Duodenal mucosa (tissue), 2 donors: ENCODE results near the gene SPG7.
"Not testable (repeated sequence)": the region's sequence is repeated elsewhere in the genome, so short reads cannot be mapped to it uniquely, and the experiment has no call there.

Experiments used
- H3K27ac ChIP-seq: one replicate; pipeline ENCODE4 v1.7.0; 2013; ENCODE audit warnings: low read depth, low read length
- H3K27me3 ChIP-seq, 2 donors: one replicate each; pipeline ENCODE4 v1.7.0; 2013; ENCODE audit warnings: low read length in 2 of 2, control low read depth in 1 of 2; ENCODE audit not compliant: insufficient read depth in 2 of 2, control insufficient read depth in 1 of 2
- H3K36me3 ChIP-seq, 2 donors: one replicate each; pipeline ENCODE4 v1.7.0; 2013; ENCODE audit warnings: low read length in 2 of 2, control low read depth in 1 of 2; ENCODE audit not compliant: insufficient read depth in 2 of 2, control insufficient read depth in 1 of 2
- H3K4me1 ChIP-seq, 2 donors: one replicate each; pipeline ENCODE4 v1.7.0; 2013; ENCODE audit warnings: low read length in 2 of 2, control low read depth in 1 of 2; ENCODE audit not compliant: insufficient read depth in 2 of 2, control insufficient read depth in 1 of 2
- H3K4me3 ChIP-seq, 2 donors: one replicate each; pipeline ENCODE4 v1.7.0; 2013; ENCODE audit warnings: low read length in 2 of 2, low read depth in 1 of 2
- H3K9ac ChIP-seq, 2 donors: one replicate each; pipeline ENCODE4 v1.7.0; 2013; ENCODE audit warnings: low read length in 2 of 2, low read depth in 1 of 2
- H3K9me3 ChIP-seq, 2 donors: one replicate each; pipeline ENCODE4 v1.7.0; 2013; ENCODE audit warnings: low read length in 2 of 2, control low read depth in 1 of 2; ENCODE audit not compliant: control insufficient read depth in 1 of 2

Gene SPG7

DNA sequence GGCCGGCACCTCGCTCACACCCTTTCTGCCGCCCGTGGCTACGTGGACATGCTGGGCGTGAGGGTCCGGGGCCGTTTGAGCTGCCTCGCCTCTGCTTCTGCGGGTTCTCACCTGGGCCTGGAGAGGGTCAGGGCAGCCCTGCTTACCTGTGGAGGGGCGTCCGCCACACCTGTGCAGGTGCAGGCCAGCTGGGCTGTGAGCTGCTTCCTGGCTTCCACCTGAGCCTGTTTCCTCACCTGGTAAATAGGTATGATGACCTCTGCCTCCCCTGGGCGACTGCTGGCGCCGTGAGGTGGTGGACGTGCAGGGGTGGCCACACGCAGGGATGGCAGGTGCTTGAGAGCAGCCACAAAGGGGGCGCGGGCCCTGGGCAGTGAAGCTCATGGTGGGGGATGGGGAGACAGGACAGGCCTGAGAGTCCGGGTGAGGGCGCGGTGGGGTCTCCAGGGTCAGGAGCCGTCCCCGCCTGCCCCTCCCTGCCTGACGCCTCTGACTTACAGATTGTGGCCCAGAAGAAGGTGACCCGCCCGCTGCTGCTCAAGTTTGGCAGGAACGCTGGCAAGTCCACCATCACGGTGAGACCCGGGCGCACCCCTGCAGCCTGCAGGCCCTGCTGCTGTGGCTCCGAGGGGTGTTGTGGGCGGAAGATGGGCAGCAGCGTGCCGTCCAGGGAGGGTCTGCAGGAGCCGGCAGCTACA is 75.1 kb downstream of the SPG7 start:
- no peaks in the 10 kb centered on the region for H3K9me3 ChIP-seq
- H3K4me3 ChIP-seq = no peak overlapping the region
- H3K27ac ChIP-seq = no peak overlapping the region
- no peak overlapping the region for H3K9ac ChIP-seq
- peaks cover 11 to 14% of the 10 kb centered on the region in 2 donors for H3K4me1 ChIP-seq
- H3K36me3 ChIP-seq = no peaks in the 10 kb centered on the region
- no peaks in the 10 kb centered on the region for H3K27me3 ChIP-seq

DNA sequence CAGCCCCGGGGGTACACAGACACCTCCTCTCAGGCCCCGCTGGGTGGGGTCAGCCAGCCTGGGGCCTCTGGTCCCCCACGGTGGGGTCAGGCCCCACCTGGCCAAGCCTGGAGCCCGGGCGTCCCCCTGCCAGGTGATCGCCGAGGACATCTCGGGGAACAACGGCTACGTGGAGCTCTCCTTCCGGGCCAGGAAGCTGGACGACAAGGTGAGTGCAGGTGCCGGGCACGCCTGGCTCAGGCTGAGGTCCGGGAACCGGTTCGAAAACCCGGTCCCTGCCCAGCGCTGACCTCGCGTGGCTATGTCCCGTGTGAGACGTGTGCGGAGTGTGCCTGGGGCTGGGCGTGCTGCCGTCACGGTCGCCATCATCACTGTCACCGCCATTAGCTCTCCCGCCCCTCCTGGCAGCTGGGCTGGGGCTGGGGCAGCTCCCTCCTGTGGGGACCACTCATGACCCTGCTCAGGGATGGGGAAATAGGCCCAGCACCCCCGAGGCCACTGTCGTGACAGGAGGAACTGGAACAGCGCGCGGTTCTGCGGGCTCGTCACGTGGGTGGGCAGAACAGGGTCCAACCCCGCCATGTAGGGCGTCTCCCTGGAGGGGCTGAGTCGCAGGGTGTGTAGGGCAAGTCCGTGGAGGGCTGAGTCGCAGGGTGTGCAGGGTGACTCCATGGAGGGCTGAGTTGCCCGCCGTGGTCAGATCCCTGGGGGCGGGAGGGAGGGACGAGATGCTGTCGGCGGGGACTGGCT is 75.9 kb downstream of the SPG7 start:
- H3K27ac ChIP-seq = no peak overlapping the region
- peaks cover 11 to 14% of the 10 kb centered on the region in 2 donors for H3K4me1 ChIP-seq

DNA sequence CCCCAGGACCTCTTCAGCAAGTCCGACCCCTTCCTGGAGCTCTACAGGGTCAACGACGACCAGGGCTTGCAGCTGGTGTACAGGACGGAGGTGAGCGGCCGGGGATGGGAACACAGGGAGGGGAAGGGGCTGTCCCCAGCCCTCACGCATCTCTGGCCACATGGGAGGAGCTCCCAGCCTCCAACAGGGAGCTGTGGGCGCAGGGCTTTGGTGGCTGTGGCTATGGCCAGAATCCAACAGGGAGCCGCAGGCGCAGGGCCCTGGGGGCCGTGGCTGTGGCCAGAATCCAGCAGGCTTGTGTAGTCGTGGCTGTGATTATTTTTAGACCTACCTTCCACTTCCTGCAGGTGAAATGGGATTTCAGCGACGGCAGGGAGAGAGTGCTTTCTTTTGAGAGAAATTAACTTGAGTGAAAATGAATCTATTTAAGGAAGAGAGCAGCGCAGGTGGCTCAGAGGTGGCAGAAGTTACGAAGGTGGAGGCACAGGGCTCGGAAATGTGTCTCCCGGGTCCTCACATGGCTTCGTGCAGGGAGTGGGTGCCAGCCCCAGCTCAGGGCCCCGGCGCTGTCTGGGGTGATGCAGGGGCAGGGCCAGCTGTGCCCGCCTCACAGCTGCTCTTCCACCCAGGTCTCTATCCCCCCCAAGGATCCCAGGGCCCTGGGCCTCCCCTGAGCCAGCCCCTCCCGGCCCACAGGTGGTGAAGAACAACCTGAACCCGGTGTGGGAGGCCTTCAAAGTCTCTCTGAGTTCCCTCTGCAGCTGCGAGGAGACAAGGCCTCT is 76.8 kb downstream of the SPG7 start:
- Histone ChIP-seq H3K4me1 (peaks cover 11 to 14% of the 10 kb centered on the region in 2 donors), H3K4me3 (no peak overlapping the region), H3K27me3 (no peaks in the 10 kb centered on the region), H3K9ac (no peak overlapping the region), H3K36me3 (no peaks in the 10 kb centered on the region), H3K9me3 (no peaks in the 10 kb centered on the region), H3K27ac (no peak overlapping the region)

More for the DNA sequence above, 75.9 kb downstream of the SPG7 start:
- Histone ChIP-seq H3K36me3 (no peaks in the 10 kb centered on the region), H3K27me3 (no peaks in the 10 kb centered on the region), H3K9ac (no peak overlapping the region), H3K4me3 (no peak overlapping the region), H3K9me3 (no peaks in the 10 kb centered on the region)

DNA sequence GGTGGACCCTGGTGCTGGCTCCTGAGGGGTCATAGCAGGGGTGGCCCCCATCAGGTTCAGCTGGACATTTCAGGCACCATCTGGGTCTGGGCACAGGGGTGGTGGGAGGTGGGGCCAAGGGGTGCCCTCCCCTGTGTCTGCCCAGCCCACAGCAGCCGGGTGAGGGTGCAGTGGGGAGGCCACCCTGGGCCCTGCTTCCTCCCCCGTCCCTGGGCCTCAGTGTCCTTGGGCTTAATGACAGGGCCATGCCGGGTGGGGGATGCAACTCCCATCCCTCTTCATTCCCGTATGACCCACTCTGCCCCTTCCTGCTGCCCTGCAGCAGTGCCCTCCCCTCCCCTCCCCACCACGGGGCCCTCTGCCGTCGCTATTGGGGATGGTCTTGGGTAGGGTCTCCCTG is 78.0 kb downstream of the SPG7 start:
- Histone ChIP-seq H3K27ac (no peak overlapping the region), H3K9ac (no peak overlapping the region), H3K4me3 (no peak overlapping the region), H3K36me3 (no peaks in the 10 kb centered on the region), H3K27me3 (no peaks in the 10 kb centered on the region), H3K9me3 (no peaks in the 10 kb centered on the region), H3K4me1 (peaks cover 11 to 14% of the 10 kb centered on the region in 2 donors)

DNA sequence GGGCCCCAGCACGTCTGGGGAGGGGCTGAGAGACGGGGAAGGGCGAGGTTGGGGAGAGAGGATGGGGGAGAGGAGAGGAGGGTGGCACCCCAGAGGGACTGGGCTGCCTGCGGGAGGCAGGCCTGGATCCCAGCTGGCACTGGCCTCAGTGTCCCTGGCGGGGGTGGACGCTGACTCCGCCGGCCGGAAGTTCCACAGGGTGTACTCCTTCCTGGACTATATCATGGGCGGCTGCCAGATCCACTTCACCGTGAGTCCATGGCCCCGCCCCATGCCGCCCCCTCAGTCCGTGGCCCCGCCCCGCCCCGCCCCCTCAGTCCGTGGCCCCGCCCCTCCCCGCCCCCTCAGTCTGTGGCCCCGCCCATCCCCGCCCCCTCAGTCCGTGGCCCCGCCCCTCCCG is 78.7 kb downstream of the SPG7 start:
- no peaks in the 10 kb centered on the region for H3K27me3 ChIP-seq
- no peaks in the 10 kb centered on the region for H3K9me3 ChIP-seq
- peaks cover 10 to 14% of the 10 kb centered on the region in 2 donors for H3K4me1 ChIP-seq
- no peak overlapping the region for H3K9ac ChIP-seq
- no peak overlapping the region for H3K4me3 ChIP-seq
- no peak overlapping the region for H3K27ac ChIP-seq
- H3K36me3 ChIP-seq = no peaks in the 10 kb centered on the region

DNA sequence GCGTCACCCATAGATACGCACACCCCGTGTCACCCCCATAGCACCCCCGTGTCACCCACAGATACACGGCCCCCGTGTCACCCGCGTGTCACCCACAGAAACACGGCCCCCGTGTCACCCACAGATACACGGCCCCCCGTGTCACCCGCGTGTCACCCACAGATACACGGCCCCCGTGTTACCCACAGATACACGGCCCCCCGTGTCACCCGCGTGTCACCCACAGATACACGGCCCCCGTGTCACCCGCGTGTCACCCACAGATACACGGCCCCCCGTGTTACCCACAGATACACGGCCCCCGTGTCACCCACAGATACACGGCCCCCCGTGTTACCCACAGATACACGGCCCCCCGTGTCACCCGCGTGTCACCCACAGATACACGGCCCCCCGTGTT is 79.5 kb downstream of the SPG7 start:
- not testable (repeated sequence) for H3K36me3 ChIP-seq, H3K27ac ChIP-seq, H3K4me1 ChIP-seq, H3K9me3 ChIP-seq, H3K27me3 ChIP-seq, H3K4me3 ChIP-seq, H3K9ac ChIP-seq

DNA sequence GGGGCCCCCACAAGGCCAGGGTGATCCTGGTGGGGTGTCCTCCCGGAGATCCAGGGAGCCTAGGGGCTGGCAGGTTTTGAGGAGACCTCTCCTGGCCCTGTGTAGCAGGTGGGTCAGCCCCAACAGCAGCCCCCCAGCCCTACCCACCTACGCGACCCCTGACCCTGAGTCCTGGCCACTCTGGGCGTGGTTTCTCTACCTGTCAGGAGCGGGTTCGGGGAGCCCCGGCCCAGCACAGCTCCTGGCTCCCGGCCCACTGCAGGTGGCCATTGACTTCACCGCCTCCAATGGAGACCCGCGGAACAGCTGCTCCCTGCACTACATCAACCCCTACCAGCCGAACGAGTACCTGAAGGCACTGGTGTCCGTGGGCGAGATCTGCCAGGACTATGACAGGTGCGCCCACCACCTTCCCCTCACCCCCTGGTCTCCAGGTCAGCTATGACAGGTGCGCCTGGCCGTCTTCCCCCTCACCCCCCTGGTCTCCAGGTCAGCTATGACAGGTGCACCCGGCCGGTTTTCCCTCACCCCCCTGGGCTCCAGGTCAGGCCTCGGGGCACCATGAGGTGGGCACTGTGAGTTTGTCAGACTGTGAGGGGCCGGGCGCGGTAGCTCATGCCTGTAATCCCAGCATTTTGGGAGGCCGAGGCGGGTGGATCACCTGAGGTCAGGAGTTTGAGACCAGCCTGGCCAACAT is 80.4 kb downstream of the SPG7 start:
- Histone ChIP-seq H3K4me1 (no peaks in the 10 kb centered on the region), H3K4me3 (no peak overlapping the region), H3K27ac (no peak overlapping the region), H3K36me3 (no peaks in the 10 kb centered on the region), H3K27me3 (no peaks in the 10 kb centered on the region), H3K9ac (no peak overlapping the region), H3K9me3 (no peaks in the 10 kb centered on the region)

DNA sequence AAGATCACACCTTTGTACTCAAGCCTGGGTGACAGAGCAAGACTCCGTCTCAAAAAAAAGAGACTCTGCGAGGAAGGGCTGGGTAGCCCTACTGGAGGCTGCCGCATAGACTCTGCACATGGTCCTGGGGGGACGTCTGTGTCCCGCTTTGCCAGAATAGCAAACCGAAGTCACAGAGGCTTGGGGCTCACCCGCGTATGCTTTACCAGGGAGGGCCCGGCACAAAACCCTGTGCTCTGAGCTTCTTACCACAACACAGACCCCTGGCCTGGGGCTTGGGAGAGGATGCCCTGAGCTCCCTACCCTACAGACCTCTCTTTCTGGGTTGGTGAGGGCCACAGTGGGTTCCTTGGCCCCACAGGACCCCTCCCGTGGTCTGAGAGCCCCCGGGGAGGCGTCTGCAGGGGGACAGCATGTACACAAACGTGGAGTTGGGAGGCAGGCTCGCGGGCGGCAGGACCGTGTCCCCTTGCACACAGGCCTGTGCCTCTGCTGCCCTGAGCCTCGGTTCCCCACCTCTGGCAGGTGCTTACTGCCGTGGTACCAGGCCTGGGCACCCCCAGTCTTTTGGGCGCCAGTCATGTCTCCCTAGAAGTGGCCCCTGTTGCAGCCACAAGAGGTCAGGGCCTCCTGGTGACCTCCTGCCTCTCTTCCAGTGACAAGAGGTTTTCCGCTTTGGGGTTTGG is 81.2 kb downstream of the SPG7 start:
- H3K36me3 ChIP-seq = no peaks in the 10 kb centered on the region
- no peak overlapping the region for H3K9ac ChIP-seq
- H3K27me3 ChIP-seq = no peaks in the 10 kb centered on the region
- no peaks in the 10 kb centered on the region for H3K9me3 ChIP-seq
- H3K4me3 ChIP-seq = no peak overlapping the region
- H3K27ac ChIP-seq = no peak overlapping the region
- no peaks in the 10 kb centered on the region for H3K4me1 ChIP-seq

DNA sequence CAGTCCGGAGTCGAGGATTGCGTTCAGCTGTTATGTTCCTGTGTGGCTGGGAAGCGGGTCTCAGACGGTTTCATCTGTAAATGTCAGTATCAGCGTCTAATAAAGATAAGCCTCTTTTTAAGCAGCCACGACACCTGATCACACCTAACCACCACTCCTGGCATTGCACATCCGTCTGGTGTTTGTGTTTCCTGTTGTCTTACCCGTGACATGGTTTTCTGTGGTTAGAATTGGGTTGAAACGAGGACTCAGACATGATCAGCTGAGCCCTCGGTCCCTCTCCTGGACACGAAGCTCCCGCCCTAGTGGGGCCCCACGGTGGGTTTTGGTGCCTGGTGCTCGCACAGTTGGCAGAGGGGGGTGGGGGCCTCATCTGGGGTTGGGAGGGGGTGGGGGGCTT is 85.6 kb downstream of the SPG7 start:
- Histone ChIP-seq H3K36me3 (no peaks in the 10 kb centered on the region), H3K4me3 (no peak overlapping the region), H3K27me3 (no peaks in the 10 kb centered on the region), H3K9me3 (no peaks in the 10 kb centered on the region), H3K9ac (no peak overlapping the region), H3K27ac (no peak overlapping the region), H3K4me1 (no peaks in the 10 kb centered on the region)
